ENCODE data around the gene MMP24OS. TPM values are rescaled to one million over a fixed set of nuclear protein-coding genes. Genes with fewer than 3 reads are reported as not detected.

MMP24OS gene
- 90.3 TPM for polyA plus RNA-seq (2012; ENCODE audit: insufficient read length, low read depth)

DNA sequence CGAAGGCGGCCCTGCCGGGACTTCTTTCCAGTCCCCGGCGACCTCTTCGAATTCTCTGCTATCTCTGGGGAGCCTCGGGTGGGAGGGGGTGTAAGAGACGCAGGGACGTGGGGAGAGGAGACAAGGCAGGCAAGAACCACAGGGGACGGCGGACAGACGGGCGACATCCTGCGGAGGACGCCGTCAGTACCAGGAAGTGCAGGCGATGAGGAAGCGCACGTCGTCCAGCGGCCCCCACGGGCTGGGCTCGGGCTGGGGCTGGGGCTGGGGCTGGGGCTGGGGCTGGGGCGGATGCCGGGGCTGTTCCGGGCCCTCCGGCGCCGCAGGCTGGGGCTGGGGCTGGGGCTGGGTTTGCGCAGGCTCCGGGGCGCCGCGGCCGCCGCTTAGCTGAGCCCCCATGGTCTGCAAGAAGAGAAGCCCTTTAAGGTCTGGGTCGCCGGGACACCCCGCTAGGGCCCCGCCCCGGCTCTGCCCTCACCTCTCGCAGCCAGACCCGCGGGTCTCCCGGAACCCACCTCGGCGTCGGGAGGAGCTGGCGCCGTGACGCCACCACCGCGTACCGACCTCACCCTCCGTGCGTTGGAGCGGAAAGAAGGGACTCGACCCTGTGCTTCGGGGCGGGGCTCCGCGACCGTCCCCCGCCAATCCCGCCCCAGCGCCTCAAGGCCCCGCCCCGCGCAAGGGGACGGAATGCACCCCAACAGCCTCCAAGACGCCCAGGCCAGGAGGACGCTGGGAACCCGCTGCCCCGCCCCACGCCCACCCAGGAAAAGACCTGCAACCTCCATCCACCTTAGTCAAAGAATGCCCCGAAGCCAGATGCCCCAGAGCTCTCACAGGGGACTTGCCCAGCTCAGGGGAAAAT lies at the start of gene MMP24OS:
Gene MMP24OS (minus strand): TSS at position 592 of the 865 bp plus-strand sequence. CDS start 193 bp downstream, at position 399.
- TF ChIP-seq FOXP2 (optimal IDR thresholded peaks at IDR 0.05; ENCODE audit: borderline replicate concordance, extremely low read depth, extremely low read length, insufficient read depth) = peak; percentile 90
- TF ChIP-seq POLR2AphosphoS5 (IDR thresholded peaks at IDR 0.05; ENCODE audit: low read depth, low read length) = peak; percentile 95
- TF ChIP-seq, protein P1, sequence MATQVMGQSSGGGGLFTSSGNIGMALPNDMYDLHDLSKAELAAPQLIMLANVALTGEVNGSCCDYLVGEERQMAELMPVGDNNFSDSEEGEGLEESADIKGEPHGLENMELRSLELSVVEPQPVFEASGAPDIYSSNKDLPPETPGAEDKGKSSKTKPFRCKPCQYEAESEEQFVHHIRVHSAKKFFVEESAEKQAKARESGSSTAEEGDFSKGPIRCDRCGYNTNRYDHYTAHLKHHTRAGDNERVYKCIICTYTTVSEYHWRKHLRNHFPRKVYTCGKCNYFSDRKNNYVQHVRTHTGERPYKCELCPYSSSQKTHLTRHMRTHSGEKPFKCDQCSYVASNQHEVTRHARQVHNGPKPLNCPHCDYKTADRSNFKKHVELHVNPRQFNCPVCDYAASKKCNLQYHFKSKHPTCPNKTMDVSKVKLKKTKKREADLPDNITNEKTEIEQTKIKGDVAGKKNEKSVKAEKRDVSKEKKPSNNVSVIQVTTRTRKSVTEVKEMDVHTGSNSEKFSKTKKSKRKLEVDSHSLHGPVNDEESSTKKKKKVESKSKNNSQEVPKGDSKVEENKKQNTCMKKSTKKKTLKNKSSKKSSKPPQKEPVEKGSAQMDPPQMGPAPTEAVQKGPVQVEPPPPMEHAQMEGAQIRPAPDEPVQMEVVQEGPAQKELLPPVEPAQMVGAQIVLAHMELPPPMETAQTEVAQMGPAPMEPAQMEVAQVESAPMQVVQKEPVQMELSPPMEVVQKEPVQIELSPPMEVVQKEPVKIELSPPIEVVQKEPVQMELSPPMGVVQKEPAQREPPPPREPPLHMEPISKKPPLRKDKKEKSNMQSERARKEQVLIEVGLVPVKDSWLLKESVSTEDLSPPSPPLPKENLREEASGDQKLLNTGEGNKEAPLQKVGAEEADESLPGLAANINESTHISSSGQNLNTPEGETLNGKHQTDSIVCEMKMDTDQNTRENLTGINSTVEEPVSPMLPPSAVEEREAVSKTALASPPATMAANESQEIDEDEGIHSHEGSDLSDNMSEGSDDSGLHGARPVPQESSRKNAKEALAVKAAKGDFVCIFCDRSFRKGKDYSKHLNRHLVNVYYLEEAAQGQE (IDR thresholded peaks at IDR 0.05; ENCODE audit: insufficient read depth in 1 of 2, low read depth in 2 of 2, low read length in 2 of 2) = no peak
- peak; percentile 75; the same call in 1 of the 2 replicates for TF ChIP-seq TAF1 (IDR thresholded peaks at IDR 0.05; ENCODE audit: borderline replicate concordance, insufficient read depth, low read length)
- peak; percentile 60; the same call in 1 of the 2 replicates for TF ChIP-seq SIN3A (IDR thresholded peaks at IDR 0.05; ENCODE audit: borderline replicate concordance, insufficient read depth, low read length)

DNA sequence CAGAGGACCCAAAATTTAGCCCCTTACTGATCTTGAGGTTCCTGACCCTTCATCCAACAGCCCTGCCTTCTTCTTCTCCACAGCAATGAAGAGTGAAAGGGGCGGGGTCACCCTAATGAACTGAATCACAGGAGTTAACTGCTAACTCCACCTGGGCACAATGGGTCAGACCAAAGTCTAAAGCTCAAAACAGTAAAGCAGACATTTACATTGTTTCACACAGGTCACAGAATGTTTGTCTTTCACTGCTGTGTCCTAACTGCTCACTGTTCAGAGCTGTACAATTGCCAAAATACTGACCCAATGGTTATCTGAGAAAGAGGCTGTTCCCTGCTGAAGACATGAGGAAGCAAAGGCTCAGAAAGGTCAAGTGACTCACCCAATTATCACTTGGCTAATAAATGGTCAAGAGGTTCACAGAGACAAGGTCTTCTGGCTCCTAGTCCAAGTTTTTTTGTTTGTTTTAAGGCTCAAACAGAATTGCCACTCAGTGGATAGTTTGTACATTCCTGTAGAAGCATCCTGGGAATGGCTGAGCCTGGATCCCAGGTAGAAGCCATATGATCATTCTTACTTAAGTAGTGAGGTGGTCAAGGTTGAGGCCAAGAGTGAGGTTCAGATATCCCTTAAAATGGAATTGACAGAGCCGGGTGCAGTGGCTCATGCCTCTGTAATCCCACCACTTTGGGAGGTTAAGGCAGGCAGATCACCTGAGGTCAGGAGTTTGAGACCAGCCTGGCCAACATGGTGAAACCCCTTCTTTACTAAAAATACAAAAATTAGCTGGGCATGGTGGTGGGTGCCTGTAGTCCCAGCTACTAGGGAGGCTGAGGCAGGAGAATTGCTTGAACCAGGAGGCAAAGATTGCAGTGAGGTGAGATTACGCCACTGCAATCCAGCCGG lies 49.4 kb upstream of the MMP24OS start:
- TF ChIP-seq, protein P1 (IDR thresholded peaks at IDR 0.05; ENCODE audit: insufficient read depth in 1 of 2, low read depth in 2 of 2, low read length in 2 of 2) = no peak
- TF ChIP-seq SIN3A (IDR thresholded peaks at IDR 0.05; ENCODE audit: borderline replicate concordance, insufficient read depth, low read length) = 0 out of 2 replicates have a peak, but pooled peaks have one; percentile 49

DNA sequence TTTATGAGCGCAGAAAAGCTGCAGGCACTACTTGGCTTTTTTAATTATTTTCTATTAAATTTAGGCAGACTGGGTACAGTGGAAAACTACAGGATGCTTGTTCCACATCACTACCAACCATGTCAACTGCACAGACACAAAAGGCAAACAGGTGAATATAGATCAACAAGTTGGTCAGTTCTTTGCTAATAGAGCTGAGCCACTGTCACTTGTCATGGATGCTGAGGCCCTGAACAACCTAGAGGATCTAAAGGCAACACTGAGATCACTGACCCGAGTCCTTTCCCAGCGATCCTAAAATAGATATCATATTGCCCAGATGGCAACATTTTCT lies 48.8 kb upstream of the MMP24OS start:
- TF ChIP-seq TAF1 (IDR thresholded peaks at IDR 0.05; ENCODE audit: borderline replicate concordance, insufficient read depth, low read length) (no peak), SIN3A (IDR thresholded peaks at IDR 0.05; ENCODE audit: borderline replicate concordance, insufficient read depth, low read length) (no peak), POLR2AphosphoS5 (IDR thresholded peaks at IDR 0.05; ENCODE audit: low read depth, low read length) (no peak), FOXP2 (optimal IDR thresholded peaks at IDR 0.05; ENCODE audit: borderline replicate concordance, extremely low read depth, extremely low read length, insufficient read depth) (no peak)
- TF ChIP-seq, protein P1 (IDR thresholded peaks at IDR 0.05; ENCODE audit: insufficient read depth in 1 of 2, low read depth in 2 of 2, low read length in 2 of 2) = no peak

DNA sequence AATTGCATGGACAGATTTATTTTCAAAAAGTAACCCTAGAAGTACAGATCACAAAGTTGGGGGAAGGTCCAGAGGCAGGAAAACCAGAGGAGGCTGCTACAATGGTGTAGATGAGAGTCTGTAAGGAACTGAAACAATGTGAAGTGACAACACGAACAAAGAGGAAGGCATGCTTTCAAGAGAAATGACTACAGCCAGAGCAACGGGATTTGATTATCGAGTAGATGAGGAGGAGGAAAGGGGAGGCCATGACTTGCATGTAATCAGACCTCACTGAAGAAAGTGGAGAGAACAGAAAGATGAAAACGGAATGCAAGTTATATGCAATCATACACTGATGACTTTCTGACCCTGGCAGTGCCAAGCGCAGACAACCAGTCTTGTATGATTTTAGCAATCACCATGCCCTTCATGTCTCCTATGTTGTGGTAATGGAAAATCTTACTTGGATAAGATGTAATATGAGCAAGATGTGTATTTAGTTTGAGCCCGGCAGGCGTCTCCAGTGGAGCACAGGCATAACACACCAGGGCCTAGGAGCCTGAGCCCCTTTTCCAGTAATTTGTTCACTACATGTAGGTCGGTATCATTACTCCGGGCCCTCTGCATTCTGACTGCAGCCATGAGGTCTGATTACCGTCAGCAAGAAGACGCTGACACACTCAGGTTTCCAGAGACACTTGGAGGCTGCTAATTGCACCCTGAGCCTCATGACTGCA lies 48.3 kb upstream of the MMP24OS start:
- TF ChIP-seq SIN3A (IDR thresholded peaks at IDR 0.05; ENCODE audit: borderline replicate concordance, insufficient read depth, low read length) = no peak
- no peak for TF ChIP-seq FOXP2 (optimal IDR thresholded peaks at IDR 0.05; ENCODE audit: borderline replicate concordance, extremely low read depth, extremely low read length, insufficient read depth)
- TF ChIP-seq TAF1 (IDR thresholded peaks at IDR 0.05; ENCODE audit: borderline replicate concordance, insufficient read depth, low read length) = no peak
- no peak for TF ChIP-seq POLR2AphosphoS5 (IDR thresholded peaks at IDR 0.05; ENCODE audit: low read depth, low read length)
- TF ChIP-seq, protein P1 (IDR thresholded peaks at IDR 0.05; ENCODE audit: insufficient read depth in 1 of 2, low read depth in 2 of 2, low read length in 2 of 2) = no peak

All from PFSK-1 (cell line).